Colonic mucosa (tissue), 4 donors: ENCODE data around the gene SURF4. TPM values are rescaled to one million over a fixed set of nuclear protein-coding genes. Genes with fewer than 3 reads are reported as not detected.
A peak's percentile ranks its signal among the peaks of the same experiment; 100 is the strongest.

Source experiments
- DNase-seq: peaks from one replicate; pipeline ENCODE4 v3.0.0-alpha.2; 2020
- H3K27ac ChIP-seq: fragments of 200-600 bp; one replicate; pipeline ENCODE4 v1.8.0; 2021
- H3K27me3 ChIP-seq: fragments of 200-600 bp; one replicate; pipeline ENCODE4 v1.8.0; 2021
- H3K36me3 ChIP-seq: fragments of 200-600 bp; one replicate; pipeline ENCODE4 v1.8.0; 2021
- H3K4me1 ChIP-seq: fragments of 200-600 bp; one replicate; pipeline ENCODE4 v1.8.0; 2021; ENCODE audit warnings: mild to moderate bottlenecking
- H3K4me3 ChIP-seq: fragments of 200-600 bp; one replicate; pipeline ENCODE4 v1.8.0; 2021
- H3K9ac ChIP-seq, 2 donors: one replicate each; pipeline ENCODE4 v1.7.0; 2013; ENCODE audit warnings: control low read depth in 2 of 2, low read depth in 2 of 2, low read length in 2 of 2
- H3K9me3 ChIP-seq: fragments of 200-600 bp; one replicate; pipeline ENCODE4 v1.8.0; 2021
- intact Hi-C: fragments of 100-400 bp; cut with DNase I; formaldehyde crosslinking; loops from one replicate; pipeline ENCODE4 v1.14.1; 2022
- total RNA-seq, 2 donors: library from RNA; stranded (reverse); fragmentation: NEBNext Ultra II Directional in 1 of 2; extraction: Animal tissue kit (Norgen Biotek cat#: 25700) in 1 of 2; gene quantifications; one replicate each; pipeline ENCODE4 v1.2.1, GENCODE V29; 2021
- TF ChIP-seq, protein P1 (sequence below): fragments of 200-600 bp; IDR thresholded peaks from one replicate; pipeline ENCODE4 v1.8.0; 2022; ENCODE audit warnings: antibody characterized with exemption, mild to moderate bottlenecking
- donor health status: healthy.
- donor health status: DM: no; HTN: no; CAD: no.
- donor health status: DM: no; HTN: no; CAD: no.

The SURF4 gene
- total RNA-seq, 2 donors from 2014 or later: 176 to 267 TPM

DNA sequence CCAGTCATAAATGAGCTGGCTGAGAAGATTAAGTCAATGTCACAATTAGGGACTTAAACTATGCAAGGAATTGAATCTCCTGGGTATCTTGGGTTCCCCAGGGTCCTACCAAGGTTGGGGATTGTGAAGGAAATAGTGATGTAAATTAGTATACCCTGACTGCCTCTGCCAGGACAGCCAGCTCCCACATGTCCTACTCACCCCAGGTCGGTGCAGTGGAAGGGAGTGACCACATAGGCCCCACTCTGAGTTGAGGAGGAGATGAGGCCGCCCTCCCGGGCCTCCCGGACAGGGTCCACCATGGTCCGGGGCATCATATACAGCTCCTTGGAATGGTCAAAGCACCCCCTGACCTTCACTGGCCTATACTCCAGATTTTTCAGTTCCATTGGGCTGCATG, 22.3 kb downstream of the SURF4 start:
- H3K9me3 ChIP-seq: no peaks in the 10 kb centered on the region
- H3K9ac ChIP-seq: peak overlapping the region in 1 of 2 donors; percentile 24
- H3K36me3 ChIP-seq: peaks cover 19% of the 10 kb centered on the region
- no peak for DNase-seq
- intact Hi-C loops: no loop called here
- H3K27ac ChIP-seq: no peak overlapping the region
- no peak overlapping the region for H3K4me3 ChIP-seq
- TF ChIP-seq, protein P1, sequence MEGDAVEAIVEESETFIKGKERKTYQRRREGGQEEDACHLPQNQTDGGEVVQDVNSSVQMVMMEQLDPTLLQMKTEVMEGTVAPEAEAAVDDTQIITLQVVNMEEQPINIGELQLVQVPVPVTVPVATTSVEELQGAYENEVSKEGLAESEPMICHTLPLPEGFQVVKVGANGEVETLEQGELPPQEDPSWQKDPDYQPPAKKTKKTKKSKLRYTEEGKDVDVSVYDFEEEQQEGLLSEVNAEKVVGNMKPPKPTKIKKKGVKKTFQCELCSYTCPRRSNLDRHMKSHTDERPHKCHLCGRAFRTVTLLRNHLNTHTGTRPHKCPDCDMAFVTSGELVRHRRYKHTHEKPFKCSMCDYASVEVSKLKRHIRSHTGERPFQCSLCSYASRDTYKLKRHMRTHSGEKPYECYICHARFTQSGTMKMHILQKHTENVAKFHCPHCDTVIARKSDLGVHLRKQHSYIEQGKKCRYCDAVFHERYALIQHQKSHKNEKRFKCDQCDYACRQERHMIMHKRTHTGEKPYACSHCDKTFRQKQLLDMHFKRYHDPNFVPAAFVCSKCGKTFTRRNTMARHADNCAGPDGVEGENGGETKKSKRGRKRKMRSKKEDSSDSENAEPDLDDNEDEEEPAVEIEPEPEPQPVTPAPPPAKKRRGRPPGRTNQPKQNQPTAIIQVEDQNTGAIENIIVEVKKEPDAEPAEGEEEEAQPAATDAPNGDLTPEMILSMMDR: no peak
- H3K27me3 ChIP-seq: no peaks in the 10 kb centered on the region
- H3K4me1 ChIP-seq: peaks cover 15% of the 10 kb centered on the region

DNA sequence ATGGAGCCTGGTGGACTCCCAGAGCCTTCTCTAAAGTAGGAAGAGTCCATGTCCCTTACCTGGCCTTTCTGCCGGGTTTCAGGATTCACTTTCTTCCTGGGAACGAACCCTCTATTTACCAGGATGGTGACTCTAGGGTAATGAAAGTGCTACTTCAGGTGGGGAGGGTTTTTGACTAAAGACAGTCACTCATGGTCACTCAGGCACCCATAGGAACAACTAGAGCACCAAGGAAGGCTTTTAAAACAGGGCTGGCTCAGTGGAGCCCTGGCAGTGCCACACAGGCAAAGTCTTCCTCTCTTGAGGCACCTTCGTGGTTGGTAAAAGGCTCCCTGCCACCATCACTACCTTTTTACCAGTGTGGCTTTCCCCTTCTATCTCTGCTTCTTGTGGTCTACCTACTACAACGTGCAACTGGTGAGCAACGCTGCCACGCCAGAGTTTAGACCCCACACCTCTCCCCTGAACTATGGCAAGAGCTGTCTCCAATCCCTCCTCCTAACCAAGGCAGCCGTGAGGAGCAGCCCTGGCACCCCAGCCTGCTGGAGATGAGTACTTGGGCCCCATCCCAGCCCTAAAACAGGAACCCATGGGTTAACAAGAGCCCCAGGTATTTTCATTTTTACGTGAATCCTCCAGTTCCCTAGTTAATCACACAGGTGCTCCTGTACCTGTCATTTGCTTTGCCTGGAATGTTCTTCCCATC, 23.1 kb downstream of the SURF4 start:
- peaks cover 19% of the 10 kb centered on the region for H3K36me3 ChIP-seq
- no peak overlapping the region for H3K9ac ChIP-seq
- no peak overlapping the region for H3K4me3 ChIP-seq
- H3K4me1 ChIP-seq: peaks cover 15% of the 10 kb centered on the region
- TF ChIP-seq, protein P1: no peak
- H3K9me3 ChIP-seq: no peaks in the 10 kb centered on the region
- no peak overlapping the region for H3K27ac ChIP-seq
- DNase-seq: no peak
- no peaks in the 10 kb centered on the region for H3K27me3 ChIP-seq
- intact Hi-C loops: no loop called here

DNA sequence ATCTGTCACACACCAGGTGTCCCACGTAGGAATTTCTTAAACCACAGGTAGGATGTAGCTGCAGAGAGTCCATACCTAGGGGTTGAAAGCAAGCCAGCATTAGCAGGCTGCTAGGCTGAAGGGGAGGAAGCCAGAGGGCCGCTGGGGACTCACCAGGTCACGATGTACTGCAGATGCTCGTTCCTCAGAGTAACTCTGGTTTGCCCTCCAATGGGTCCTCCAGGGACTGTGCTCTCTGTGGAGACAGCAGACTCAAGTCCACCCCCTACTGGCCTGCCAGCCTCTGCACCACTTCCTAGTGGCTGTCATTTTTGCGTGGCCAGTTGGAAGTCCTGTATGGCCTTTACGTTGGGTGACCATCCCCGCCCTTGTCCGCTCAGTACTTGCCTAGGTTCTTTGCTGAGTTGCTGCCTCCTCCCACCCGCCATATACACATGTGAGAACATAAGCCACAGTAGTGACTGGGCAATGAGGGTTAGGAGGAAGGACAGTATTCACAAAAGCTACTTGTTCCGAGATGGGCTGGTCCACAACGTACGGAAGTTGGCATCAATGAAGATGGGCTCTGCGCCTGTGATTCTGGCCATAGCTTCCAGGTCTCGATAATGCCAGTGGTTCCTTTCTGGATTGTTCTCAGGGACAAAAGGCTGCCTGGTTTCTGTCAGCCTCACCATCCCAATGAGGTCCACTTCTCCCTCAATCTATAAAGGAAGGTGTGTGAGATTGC, 23.8 kb downstream of the SURF4 start:
- H3K9ac ChIP-seq: no peak overlapping the region
- H3K36me3 ChIP-seq: peaks cover 19% of the 10 kb centered on the region
- no peak overlapping the region for H3K4me3 ChIP-seq
- peaks cover 9% of the 10 kb centered on the region for H3K4me1 ChIP-seq
- no peaks in the 10 kb centered on the region for H3K27me3 ChIP-seq
- no peaks in the 10 kb centered on the region for H3K9me3 ChIP-seq
- TF ChIP-seq, protein P1: peak; percentile 58
- no peak overlapping the region for H3K27ac ChIP-seq
- peak; percentile 57 for DNase-seq
- intact Hi-C loops: no loop called here

DNA sequence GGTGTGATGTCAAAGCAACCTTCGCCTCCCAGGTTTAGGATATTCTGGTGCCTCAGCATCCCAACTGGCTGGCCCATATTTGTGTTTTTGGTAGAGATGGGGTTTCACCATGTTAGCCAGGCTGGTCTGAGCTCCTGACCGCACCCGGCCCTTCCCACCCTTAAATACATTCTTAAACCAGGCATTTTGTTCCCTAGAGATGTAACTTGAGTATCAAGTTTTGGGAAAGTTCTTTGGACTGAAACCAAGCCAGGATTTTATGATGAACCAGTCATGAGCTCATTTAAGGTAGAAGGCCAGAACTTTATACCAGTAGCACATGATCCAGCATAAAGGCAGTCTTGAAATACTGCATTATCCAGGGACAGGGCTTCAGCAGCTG, 24.3 kb downstream of the SURF4 start:
- no peak overlapping the region for H3K4me3 ChIP-seq
- H3K27ac ChIP-seq: no peak overlapping the region

DNA sequence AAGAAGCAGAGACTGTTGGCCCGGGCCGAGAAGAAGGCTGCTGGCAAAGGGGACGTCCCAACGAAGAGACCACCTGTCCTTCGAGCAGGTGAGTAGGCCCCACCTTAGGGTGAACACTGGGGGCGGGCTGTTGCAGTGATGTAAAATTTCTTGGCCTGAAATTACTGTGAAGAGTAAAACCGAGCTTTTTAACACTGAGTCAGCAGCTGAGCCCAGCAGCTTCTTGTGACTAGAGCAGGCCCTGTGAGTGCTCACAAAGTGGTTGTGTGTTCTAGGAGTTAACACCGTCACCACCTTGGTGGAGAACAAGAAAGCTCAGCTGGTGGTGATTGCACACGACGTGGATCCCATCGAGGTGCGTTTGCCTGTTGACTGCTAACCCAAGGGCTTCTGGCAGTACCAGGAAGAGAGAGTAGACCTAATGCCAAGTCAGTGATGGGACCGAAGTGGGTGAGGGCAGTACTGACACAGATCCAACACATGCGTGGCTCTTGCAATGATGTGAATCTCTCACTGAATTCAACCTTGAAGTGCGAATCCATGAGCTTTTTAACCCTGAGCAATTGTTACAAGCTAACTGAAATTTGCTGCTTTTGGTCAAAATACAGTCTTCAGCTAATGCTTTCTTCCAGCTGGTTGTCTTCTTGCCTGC, 25.8 kb downstream of the SURF4 start:
- DNase-seq: no peak
- Histone ChIP-seq H3K27ac (no peak overlapping the region), H3K4me3 (no peak overlapping the region), H3K4me1 (peaks cover 7% of the 10 kb centered on the region), H3K9ac (peak overlapping the region in 1 of 2 donors; percentile 30), H3K9me3 (no peaks in the 10 kb centered on the region), H3K36me3 (peaks cover 19% of the 10 kb centered on the region), H3K27me3 (no peaks in the 10 kb centered on the region)
- intact Hi-C loops: no loop called here
- TF ChIP-seq, protein P1: no peak

More for the DNA sequence above, 24.3 kb downstream of the SURF4 start:
- no peak for DNase-seq
- Histone ChIP-seq H3K36me3 (peaks cover 19% of the 10 kb centered on the region), H3K9me3 (no peaks in the 10 kb centered on the region), H3K4me1 (peaks cover 11% of the 10 kb centered on the region), H3K27me3 (no peaks in the 10 kb centered on the region), H3K9ac (no peak overlapping the region)
- TF ChIP-seq, protein P1: no peak
- intact Hi-C loops: no loop called here
